A673 (cell line): ENCODE data around the gene ERCC6L2. TPM values are rescaled to one million over a fixed set of nuclear protein-coding genes. Genes with fewer than 3 reads are reported as not detected.

Experiments used
- BruUV-seq: library from RNA; stranded (reverse); fragments of 400-500 nt; replicated peaks from 2 replicates; lab custom pipeline; 2021; lab: Mats Ljungman, UMichigan
- CTCF ChIA-PET: fragments of 300-600 bp; sonication (Branson Sonifier 250); formaldehyde crosslinking; loops from one replicate; lab custom pipeline; 2022; ENCODE audit warnings: antibody characterized with exemption; lab: Charles Lee
- POLR2A ChIA-PET: fragments of 300-600 bp; sonication (Branson Sonifier 250); formaldehyde crosslinking; loops from one replicate; lab custom pipeline; 2022; ENCODE audit warnings: antibody characterized with exemption; ENCODE audit not compliant: low non-redundant PET; lab: Charles Lee
- DNase-seq: peaks from one replicate; pipeline ENCODE4 v3.0.0-alpha.2; 2015; ENCODE audit warnings: low spot score
- H3K27ac ChIP-seq: fragments of 200-600 bp; sonication (generic); 2 replicates; pipeline ENCODE4 v1.5.1; 2016; ENCODE audit warnings: mixed run types, low read depth, mild to moderate bottlenecking, mixed read lengths, antibody characterized with exemption, low read length; ENCODE audit not compliant: poor library complexity, severe bottlenecking
- H3K27me3 ChIP-seq: fragments of 200-600 bp; sonication (generic); replicated peaks from 2 replicates; pipeline ENCODE4 v1.6.1; 2017; ENCODE audit warnings: mixed run types, low read depth, mild to moderate bottlenecking, mixed read lengths, antibody characterized with exemption, low read length; ENCODE audit not compliant: insufficient read depth, poor library complexity
- H3K36me3 ChIP-seq: fragments of 200-600 bp; sonication (generic); 2 replicates; pipeline ENCODE4 v1.6.1; 2016; ENCODE audit warnings: mixed run types, mild to moderate bottlenecking, mixed read lengths, antibody characterized with exemption, low read length; ENCODE audit not compliant: insufficient read depth, poor library complexity, severe bottlenecking
- H3K4me1 ChIP-seq: fragments of 200-600 bp; sonication (generic); 2 replicates; pipeline ENCODE4 v1.6.1; 2017; ENCODE audit warnings: mixed run types, mild to moderate bottlenecking, mixed read lengths, antibody characterized with exemption, low read length; ENCODE audit not compliant: insufficient read depth, poor library complexity, severe bottlenecking
- H3K4me3 ChIP-seq: fragments of 200-600 bp; sonication (generic); 2 replicates; pipeline ENCODE4 v1.5.1; 2016; ENCODE audit warnings: low read depth, mixed run types, mild to moderate bottlenecking, mixed read lengths, low read length; ENCODE audit not compliant: poor library complexity, severe bottlenecking
- H3K9me3 ChIP-seq: fragments of 200-600 bp; sonication (generic); 2 replicates; pipeline ENCODE4 v1.6.1; 2016; ENCODE audit warnings: mixed run types, low read depth, mild to moderate bottlenecking, mixed read lengths, antibody characterized with exemption, low read length; ENCODE audit not compliant: poor library complexity, severe bottlenecking
- EZH2 ChIP-seq: fragments of 200-600 bp; sonication (generic); IDR thresholded peaks from 2 replicates; pipeline ENCODE4 v1.6.1; 2017; ENCODE audit warnings: borderline replicate concordance, low read depth, mild to moderate bottlenecking, mixed read lengths, antibody characterized with exemption, low read length; ENCODE audit not compliant: poor library complexity, severe bottlenecking
- intact Hi-C: fragments of 100-400 bp; cut with micrococcal nuclease; formaldehyde crosslinking; loops from one replicate; pipeline ENCODE4 v1.10.0; 2022; ENCODE audit not compliant: unreplicated experiment
- total RNA-seq: library from RNA; stranded (reverse); gene quantifications from 2 replicates; pipeline ENCODE4 v1.2.3, GENCODE V29; 2021
- TF ChIP-seq, protein P1 (sequence below): fragments of 300-800, 200-600 bp; sonication (generic); conservative IDR thresholded peaks from 2 replicates; pipeline ENCODE4 v1.5.1; 2017; ENCODE audit warnings: low read depth, mild to moderate bottlenecking, antibody characterized with exemption, low read length, moderate library complexity, mixed read lengths

Gene ERCC6L2
- total RNA-seq, 1 experiment from 2014 or later: 51.2 TPM

DNA sequence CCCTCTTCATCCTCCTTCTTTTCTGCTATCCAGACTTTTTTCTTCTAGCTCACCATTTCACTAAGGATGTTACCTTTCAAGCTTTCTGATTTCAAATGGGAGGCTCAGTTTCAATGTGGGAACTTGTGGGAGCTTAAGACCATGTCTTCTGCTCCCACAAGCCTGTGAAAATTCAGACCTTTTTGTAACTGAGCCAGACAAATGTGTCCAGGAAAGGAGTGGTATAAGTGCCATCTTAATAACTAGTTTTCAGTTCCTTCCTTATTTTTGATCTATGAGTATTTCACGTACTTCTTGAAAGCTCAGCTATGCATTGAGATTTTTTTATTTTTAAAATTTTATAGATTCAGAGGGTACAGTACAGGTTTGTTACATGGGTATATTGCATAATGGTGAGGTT is 4.6 kb upstream of the ERCC6L2 start:
- H3K27ac ChIP-seq: no peak overlapping the region
- CTCF ChIA-PET: no interaction called here

DNA sequence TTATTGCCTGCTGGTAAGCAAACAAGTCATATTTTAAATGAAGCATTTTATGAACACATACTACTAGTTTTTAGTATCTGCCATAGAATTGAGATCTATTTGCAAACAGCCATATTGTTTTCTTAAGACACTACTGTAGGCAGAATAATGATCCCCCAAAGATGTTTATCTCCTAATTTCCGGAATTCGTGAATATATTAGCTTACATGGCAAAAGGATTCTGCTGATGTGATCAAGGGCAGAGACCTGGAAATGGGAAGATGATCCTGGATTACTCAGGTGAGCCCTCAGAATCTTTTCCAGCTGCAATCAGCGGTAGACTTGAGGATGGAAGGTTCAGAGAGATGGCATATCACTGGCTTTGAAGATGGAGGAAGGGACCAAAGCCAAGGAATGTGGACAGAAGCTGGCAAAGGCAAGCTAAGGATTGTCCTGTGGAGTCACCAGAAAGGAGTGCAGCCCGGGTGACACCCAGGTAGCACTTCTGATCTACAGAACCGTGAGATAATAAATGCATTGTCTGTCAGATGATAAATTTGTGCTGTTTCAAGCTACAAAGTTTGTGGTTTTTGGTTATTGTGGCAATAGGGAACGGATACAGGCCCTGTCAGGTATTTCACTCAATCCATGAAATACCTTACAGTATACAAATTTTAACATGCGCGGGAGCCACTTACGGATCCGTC is 1.0 kb upstream of the ERCC6L2 start:
- CTCF ChIA-PET: no interaction called here

More for the DNA sequence above, 4.6 kb upstream of the ERCC6L2 start:
- Histone ChIP-seq H3K27me3 (no peaks in the 10 kb centered on the region), H3K4me3 (no peak overlapping the region), H3K9me3 (peaks cover 8% of the 10 kb centered on the region), H3K4me1 (no peaks in the 10 kb centered on the region), H3K36me3 (no peaks in the 10 kb centered on the region)
- no peak for DNase-seq
- TF ChIP-seq, protein P1, sequence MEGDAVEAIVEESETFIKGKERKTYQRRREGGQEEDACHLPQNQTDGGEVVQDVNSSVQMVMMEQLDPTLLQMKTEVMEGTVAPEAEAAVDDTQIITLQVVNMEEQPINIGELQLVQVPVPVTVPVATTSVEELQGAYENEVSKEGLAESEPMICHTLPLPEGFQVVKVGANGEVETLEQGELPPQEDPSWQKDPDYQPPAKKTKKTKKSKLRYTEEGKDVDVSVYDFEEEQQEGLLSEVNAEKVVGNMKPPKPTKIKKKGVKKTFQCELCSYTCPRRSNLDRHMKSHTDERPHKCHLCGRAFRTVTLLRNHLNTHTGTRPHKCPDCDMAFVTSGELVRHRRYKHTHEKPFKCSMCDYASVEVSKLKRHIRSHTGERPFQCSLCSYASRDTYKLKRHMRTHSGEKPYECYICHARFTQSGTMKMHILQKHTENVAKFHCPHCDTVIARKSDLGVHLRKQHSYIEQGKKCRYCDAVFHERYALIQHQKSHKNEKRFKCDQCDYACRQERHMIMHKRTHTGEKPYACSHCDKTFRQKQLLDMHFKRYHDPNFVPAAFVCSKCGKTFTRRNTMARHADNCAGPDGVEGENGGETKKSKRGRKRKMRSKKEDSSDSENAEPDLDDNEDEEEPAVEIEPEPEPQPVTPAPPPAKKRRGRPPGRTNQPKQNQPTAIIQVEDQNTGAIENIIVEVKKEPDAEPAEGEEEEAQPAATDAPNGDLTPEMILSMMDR: no peak
- TF ChIP-seq EZH2: no peak
- POLR2A ChIA-PET: no interaction called here
- BruUV-seq: no TSS peak
- intact Hi-C loops: loop anchor here (10.0 kb wide), 2 partner anchors 146 to 366 kb away; no protein-coding TSS in a partner anchor

DNA sequence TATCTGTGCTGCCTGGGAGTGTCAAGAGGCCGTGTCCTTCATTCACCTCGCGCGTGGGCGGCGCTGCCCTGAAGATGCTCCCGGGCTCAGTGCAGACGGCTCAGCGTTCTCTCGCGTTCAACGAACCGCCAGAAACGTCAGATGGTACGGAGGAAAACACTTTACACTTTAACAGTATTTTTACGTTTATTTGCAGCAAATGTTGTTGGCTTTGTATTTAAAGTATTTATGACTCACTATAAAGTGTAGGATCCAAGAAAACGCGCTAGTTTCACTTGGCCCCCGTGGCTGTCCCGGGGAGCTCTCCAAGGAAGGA is 544 bp upstream of the ERCC6L2 start:
- BruUV-seq: TSS peak; percentile 56
- Histone ChIP-seq H3K4me1 (peaks cover 4% of the 10 kb centered on the region), H3K4me3 (no peak overlapping the region), H3K9me3 (no peaks in the 10 kb centered on the region), H3K27me3 (no peaks in the 10 kb centered on the region), H3K27ac (no peak overlapping the region), H3K36me3 (no peaks in the 10 kb centered on the region)
- ChIA-PET CTCF (no interaction called here), POLR2A (interaction anchor here (0.6 kb wide), 1 partner anchor 28 kb away, joined by 3 read pairs; no protein-coding TSS in a partner anchor)
- intact Hi-C loops: loop anchor here (10.0 kb wide), 2 partner anchors 150 to 370 kb away; no protein-coding TSS in a partner anchor
- no peak for TF ChIP-seq EZH2
- TF ChIP-seq, protein P1: no peak
- DNase-seq: peak; percentile 53

More for the DNA sequence above, 1.0 kb upstream of the ERCC6L2 start:
- POLR2A ChIA-PET: interaction anchor here (0.6 kb wide), 1 partner anchor 28 kb away, joined by 3 read pairs; no protein-coding TSS in a partner anchor
- Histone ChIP-seq H3K4me3 (no peak overlapping the region), H3K36me3 (no peaks in the 10 kb centered on the region), H3K27ac (no peak overlapping the region), H3K4me1 (no peaks in the 10 kb centered on the region), H3K9me3 (no peaks in the 10 kb centered on the region), H3K27me3 (no peaks in the 10 kb centered on the region)
- peak; percentile 26 for DNase-seq
- intact Hi-C loops: loop anchor here (10.0 kb wide), 2 partner anchors 150 to 370 kb away; no protein-coding TSS in a partner anchor
- BruUV-seq: no TSS peak
- TF ChIP-seq, protein P1: no peak
- TF ChIP-seq EZH2: no peak
